ENCODE measurements around the gene EXOC3L4.

DNA sequence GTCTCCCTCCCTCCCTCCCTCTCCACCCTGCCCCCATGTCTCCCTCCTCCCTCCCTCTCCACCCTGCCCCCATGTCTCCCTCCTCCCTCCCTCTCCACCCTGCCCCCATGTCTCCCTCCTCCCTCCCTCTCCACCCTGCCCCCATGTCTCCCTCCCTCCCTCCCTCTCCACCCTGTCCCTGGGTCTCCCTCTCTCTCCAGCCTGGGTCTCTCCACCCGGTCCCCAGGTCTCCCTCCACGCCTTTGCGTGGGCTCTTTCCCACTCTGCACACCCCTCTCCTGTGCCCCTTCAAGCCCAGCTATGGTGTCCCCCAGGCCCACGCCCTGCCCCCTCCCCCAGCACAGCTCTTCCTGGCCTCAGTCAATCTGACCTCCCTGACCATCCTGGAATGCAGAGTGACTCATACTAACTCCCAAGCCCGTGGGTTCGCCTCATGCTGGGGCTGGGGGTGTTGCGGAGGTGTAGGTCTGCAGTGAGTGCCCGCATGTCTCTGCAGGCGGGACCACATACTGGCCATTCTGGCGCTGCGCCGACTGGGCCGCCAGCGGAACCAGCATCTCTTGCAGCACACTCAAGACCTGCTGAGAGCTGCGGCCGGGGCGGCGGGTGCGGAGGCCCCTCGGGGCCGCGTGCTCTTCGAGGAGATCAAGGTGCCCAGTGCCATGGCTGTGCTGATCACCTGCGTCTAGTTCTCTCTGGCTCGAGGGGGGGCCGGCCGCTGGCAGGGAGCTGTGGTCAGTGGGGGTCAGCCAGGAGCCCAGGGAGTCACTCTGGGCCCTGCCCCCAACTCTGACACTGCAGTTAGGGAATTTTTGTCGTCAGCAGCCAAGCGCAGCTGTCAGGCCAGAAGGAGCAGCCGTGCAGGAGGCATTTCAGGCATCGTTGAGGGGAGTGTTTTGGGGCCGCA lies 15.3 kb downstream of the EXOC3L4 start:
- TF ChIP-seq, protein P1, sequence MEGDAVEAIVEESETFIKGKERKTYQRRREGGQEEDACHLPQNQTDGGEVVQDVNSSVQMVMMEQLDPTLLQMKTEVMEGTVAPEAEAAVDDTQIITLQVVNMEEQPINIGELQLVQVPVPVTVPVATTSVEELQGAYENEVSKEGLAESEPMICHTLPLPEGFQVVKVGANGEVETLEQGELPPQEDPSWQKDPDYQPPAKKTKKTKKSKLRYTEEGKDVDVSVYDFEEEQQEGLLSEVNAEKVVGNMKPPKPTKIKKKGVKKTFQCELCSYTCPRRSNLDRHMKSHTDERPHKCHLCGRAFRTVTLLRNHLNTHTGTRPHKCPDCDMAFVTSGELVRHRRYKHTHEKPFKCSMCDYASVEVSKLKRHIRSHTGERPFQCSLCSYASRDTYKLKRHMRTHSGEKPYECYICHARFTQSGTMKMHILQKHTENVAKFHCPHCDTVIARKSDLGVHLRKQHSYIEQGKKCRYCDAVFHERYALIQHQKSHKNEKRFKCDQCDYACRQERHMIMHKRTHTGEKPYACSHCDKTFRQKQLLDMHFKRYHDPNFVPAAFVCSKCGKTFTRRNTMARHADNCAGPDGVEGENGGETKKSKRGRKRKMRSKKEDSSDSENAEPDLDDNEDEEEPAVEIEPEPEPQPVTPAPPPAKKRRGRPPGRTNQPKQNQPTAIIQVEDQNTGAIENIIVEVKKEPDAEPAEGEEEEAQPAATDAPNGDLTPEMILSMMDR (IDR thresholded peaks at IDR 0.05) = no peak
- TF ChIP-seq POLR2A (IDR thresholded peaks at IDR 0.05) = no peak
